Stimulated activated CD4-positive, alpha-beta T cell treated with anti-CD3 and anti-CD28 coated beads, Interleukin-4, amount 100 ng/mL, for 48 hours (primary cell): Measurements from ENCODE around the gene SPI1.

ENCODE experiments used
- DNase-seq, 2 donors: peaks; one replicate each; pipeline ENCODE4 v3.0.0-alpha.2; 2020; ENCODE audit warnings: low read depth in 2 of 2

Gene SPI1

DNA sequence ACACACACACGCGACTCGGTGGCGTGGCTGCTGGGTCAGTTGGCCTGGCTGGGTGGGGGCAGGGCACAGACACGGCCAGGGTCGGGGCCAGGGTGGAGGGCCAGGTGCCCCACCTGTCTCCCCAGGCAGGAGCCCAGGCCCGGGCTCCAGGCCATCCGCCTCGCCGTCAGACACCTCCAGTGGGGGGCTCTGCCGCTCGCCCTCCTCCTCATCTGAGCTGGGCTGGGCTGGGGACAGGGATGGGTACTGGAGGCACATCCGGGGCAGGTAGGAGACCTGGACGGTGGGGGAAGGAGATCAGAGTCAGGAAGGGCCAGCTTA is 19.7 kb downstream of the SPI1 start:
- no peak for DNase-seq

- no peak for DNase-seq
Observed at GRCh38 chr11:47357985-47358730, 20.2 kb downstream of the SPI1 start.

GRCh38 chr11:47356998-47357329 is 21.4 kb downstream of the SPI1 start:
- DNase-seq, result no peak

- DNase-seq, result no peak
Observed at GRCh38 chr11:47356129-47356997, 22.0 kb downstream of the SPI1 start.

GRCh38 chr11:47355283-47356128 is 22.8 kb downstream of the SPI1 start:
- DNase-seq, result peak; percentile 43 to 54

- DNase-seq, result no peak
Observed at GRCh38 chr11:47354913-47355282, 23.4 kb downstream of the SPI1 start.

DNA sequence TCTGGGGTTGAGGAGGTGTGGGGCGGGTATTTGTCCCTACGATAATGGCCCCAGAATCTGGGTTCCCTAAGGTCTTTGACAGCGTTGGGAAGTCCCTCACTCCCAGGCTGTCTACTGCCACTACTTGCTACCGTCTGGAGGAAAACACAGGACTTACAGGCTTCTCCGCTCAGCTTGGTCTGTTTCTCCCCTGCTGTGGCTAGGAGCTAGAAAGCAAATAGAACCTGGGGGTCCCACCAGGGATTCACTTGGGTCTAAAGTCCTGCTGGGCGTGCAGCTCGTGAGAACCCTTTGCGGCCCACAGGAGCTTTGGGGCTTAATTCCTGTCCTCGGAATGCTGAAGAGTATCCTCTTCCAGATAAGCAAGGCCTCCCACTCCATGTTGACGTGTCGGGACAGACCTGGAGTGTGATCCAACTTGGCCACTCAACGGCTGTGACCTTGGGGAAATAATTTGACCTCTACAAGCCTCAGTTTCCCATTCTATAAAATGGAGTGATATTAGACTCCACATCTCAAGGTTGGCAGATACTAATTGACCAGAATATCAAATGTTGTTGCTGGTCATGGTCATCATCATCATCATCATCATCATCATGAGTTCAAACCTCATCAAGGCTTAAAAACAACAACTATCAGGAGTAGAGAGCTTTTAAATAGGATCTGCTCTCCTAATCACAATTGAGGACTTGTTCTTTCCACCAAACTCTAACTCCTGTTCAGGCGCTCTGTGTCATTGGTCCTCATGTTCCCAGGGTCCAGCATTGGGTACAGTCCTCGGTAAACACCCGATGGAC is 24.2 kb downstream of the SPI1 start:
- no peak for DNase-seq

- DNase-seq, result no peak
Observed at GRCh38 chr11:47352556-47352955, 25.8 kb downstream of the SPI1 start, which contains the start of gene MYBPC3. MYBPC3 (minus strand) TSS chr11:47352702; CDS start chr11:47352647, 55 bp downstream.

GRCh38 chr11:47351156-47352126 is 26.9 kb downstream of the SPI1 start:
- no peak for DNase-seq

- no peak for DNase-seq
Observed at GRCh38 chr11:47350315-47350714, 28.0 kb downstream of the SPI1 start.

DNA sequence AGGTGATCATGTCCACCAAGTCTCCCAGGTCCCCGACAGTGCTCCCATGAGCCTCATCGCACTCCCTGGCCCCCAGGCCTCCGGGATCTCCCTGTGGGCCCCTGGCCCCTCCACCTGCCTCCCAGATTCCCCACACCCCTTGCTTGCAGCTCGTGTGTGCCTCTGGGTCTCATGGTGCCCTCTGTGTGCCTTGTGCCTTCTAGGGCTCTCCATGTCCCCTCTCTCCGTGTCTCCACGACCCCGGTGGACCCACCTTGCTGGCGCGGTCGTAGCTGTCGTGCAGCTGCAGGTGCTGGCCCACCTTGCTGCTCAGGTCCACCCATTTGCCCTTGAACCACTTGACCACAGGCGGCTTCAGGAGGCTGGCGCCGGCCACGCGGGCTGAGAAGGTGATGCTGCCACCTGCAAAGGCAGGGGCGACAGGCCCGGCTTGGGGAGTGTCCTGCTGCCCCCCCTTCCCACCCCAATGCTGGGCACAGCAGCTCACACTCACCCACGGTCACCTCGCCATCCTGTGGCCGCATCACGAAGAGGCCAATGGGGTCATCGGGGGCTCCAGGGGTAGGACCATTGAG is 28.7 kb downstream of the SPI1 start:
- no peak for DNase-seq

DNA sequence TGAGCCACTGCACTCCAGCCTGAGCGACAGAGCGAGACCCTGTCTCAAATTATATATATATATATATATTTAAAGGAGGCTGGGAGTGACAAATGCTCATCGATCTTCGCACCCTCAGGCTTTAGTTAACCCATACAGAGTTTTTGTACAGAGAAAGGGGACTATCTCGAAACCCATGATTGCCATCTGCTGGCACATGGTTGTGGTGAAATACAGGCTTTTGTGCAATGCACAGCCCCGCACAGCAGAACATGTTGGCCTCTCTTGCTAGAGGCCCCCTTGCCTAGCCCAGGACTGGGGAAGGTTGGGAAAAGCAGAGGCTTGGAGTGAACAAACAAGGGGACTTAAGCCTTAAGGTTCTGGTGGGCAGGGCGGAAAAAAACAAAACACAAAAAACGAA is 29.5 kb downstream of the SPI1 start:
- no peak for DNase-seq

DNA sequence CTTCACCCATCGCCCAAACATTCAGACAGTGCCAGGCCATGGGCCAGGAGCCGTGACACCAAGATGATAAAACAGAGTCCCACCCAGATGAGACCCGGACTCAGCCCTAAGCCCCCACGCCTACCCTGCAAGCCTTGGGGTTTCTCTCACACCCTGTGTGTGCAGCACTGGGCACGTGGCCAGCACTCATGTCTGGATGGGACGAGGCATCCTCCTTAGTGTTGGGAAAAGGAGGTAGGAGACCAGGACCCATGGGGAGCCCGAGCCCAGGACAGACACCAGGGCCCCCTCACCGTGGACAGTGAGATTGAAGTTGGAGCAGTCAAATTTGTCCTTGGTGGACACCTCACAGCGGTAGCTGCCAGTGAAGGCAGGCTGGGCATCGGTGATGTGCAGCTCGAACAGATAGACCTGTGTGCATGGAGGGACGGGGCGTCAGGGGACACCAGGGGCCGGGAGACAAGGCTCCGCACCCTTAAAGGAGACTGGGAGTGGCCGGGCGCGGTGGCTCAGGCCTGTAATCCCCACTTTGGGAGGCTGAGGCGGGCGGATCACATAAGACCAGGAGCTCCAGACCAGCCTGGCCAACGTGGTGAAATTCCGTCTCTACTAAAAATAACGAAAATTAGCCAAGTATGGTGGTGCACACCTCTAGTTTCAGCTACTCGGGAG is 30.1 kb downstream of the SPI1 start:
- DNase-seq, result no peak

DNA sequence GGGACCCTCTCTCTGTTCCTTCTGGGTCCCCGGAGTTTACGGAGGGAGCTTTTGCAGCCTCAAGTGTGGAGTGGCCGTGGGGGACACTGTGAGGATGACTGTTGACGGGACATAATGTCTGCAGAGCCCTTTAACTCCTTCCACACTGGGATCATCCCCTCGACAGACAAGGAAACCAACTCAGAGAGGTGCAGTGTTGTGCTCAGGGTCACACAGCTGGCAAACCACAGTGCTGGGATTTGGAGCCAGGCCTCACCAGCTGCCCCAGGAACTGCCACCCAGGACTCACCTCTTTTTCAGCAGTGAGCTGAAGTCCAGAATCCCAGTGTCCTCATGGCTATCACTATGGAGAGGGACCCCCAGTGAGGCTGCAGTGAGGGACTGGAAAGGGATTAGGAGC is 31.2 kb downstream of the SPI1 start:
- DNase-seq, result no peak

DNA sequence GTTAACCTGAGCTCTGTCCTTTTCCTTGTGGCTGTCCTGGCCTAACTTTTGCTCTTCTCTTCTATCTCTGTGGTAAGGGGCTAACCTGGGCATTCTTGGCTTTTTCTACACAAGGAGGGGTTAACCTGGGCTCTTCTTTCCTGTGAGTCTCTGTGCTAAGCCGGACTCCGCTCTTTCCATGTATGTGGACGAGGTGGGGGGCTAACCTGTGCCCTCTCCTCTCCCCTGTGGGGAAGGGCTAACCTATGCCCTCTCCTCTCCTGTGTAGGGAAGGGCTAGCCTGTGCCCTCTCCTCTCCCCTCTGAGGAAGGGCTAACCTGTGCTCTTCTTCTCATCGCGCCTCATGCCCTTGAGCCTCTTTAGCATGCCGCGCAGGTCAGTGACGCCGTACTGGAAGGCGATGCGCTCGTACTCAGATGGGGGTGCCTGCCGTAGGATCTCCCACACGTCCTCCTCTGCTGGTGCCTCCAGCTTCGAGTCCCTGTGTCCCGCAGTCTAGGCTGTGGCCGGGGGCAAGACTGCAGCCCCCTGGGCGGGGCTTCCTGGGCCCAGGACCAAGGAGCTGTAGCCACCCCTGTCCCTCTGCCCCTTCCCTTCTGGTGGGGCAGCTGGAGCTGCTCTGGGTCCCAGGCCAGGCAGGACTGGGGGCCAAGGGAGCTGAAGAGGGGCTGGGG is 32.3 kb downstream of the SPI1 start:
- DNase-seq, result no peak

DNA sequence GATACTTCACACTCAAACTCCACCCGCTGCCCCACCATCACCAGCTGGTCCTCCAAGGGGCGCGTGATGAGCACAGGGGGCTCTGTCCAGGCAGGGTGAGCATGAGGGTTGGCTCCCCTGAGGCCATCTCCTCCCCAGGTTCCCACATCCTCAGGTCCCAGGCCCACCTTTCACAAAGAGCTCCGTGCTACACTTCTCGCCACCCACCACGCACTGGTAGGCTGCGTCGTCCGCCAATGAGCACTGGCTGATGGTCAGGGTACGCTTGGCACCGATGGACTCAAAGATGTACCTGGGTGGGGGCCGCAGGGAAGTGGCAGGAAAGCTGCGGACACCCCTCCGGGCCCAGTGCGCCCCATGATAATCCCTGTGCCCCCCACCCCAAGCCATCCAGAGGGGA is 35.5 kb downstream of the SPI1 start:
- DNase-seq, result no peak

- DNase-seq, result no peak
Observed at GRCh38 chr11:47342036-47342803, 36.1 kb downstream of the SPI1 start.
